ENCODE data around the gene LCN15.
"Not testable (repeated sequence)": the region's sequence is repeated elsewhere in the genome, so short reads cannot be mapped to it uniquely, and the experiment has no call there.

LCN15 gene

GRCh38 chr9:136775191-136775590 lies 10.9 kb upstream of the LCN15 start:
- DNase-seq (ENCODE audit: low read depth, low spot score) = no peak

- no peak for DNase-seq (ENCODE audit: low read depth, low spot score)
These were observed 10.2 kb upstream of the LCN15 start for GRCh38 chr9:136774416-136775045.

GRCh38 chr9:136773386-136774044 lies 9.2 kb upstream of the LCN15 start:
- DNase-seq (ENCODE audit: low read depth, low spot score) = no peak

DNA sequence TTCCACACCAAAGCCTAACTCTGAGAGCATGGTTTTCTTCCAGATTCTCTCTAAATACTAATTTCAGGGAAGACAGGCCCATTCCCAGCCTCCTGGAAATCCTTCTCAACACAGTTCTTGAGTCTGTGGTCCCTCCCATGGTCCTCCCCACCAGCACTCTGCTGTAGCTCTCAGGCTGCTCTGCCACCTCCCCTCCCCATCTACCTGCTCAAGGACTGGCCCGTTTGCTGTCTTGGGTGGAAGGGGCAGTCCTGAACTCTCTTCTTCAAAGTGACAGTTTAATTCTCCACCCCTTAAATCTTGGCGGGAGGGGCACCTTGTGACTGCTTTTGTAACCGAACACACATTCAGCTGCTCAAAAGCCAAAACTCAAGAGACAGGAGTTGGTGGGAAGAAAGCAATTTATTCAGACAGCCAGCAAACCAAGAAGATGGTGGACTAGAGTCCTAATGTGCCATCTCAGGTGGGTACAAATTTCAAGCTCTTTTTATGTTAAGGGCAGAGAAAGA lies 7.6 kb upstream of the LCN15 start:
- no peak for DNase-seq (ENCODE audit: low read depth, low spot score)

GRCh38 chr9:136769710-136770191 lies 5.4 kb upstream of the LCN15 start:
- no peak for DNase-seq (ENCODE audit: low read depth, low spot score)

DNA sequence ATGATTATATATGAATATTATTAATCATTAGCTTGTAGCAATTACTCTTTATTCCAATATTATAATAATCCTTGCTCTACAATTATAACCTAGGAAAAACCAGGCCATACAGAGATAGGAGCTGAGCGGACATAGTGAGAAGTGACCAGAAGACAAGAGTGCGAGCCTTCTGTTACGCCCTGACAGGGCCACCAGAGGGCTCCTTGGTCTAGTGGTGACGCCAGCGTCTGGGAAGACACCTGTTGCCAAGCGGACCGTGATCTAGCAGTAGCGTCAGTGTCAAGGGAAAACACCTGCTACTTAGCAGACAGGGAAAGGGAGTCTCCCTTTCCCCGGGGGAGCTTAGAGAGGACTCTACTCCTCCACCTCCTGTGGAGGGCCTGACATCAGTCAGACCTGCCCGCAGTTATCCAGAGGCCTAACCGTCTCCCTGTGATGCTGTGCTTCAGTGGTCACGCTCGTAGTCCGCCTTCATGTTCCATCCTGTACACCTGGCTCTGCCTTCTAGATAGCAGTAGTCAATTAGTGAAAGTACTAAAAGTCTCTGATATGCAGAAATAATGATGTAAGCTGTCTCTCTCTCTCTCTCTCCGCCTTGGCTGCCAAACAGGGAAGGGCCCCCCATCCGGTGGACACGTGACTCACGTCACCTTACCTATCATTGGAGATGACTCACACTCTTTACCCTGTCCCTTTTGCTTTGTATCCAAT lies 2.2 kb upstream of the LCN15 start:
- DNase-seq (ENCODE audit: low read depth, low spot score) = not testable (repeated sequence)

- not testable (repeated sequence) for DNase-seq (ENCODE audit: low read depth, low spot score)
These were observed 1.6 kb upstream of the LCN15 start for GRCh38 chr9:136765745-136766409.

DNA sequence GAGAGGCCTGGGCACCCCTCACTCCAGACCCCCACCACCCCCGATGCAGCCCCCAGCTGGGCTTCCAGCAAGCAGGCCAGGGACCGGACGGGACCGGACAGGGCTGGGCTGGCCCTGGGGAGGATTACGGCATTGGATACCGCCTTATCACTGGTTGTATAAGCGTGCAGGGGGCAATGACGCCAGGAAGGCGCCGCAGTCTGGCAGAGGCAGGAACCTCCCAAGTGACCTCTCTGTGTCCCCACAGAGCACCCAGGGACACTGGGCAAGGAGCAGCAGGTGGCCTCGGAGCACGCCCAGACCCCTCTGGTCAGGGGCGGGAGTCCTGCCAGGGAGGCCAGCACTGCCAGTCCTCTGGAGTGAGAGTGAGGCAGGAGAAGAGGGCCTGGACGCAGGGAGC lies 723 bp upstream of the LCN15 start:
- no peak for DNase-seq (ENCODE audit: low read depth, low spot score)

DNA sequence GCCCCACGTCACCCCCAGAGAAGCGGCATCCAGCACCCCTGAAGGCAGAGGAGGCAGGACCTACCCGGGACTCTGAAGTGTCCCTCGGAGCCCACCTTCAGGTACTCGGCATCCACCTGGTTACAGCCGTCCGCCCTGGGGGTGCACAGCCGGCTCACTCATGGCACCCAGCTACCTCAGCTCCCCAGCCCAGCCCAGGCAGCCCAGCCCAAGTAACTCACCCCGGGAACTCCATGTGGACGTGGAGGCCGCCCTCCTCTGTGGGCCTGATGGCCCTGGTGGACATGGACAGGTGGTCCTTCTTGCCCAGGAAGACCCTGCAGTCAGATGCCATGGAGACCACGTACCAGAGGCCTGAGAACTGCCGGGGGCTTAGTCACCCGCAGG lies 676 bp downstream of the LCN15 start:
- no peak for DNase-seq (ENCODE audit: low read depth, low spot score)

- no peak for DNase-seq (ENCODE audit: low read depth, low spot score)
These were observed 1.2 kb downstream of the LCN15 start for GRCh38 chr9:136762915-136763648.

DNA sequence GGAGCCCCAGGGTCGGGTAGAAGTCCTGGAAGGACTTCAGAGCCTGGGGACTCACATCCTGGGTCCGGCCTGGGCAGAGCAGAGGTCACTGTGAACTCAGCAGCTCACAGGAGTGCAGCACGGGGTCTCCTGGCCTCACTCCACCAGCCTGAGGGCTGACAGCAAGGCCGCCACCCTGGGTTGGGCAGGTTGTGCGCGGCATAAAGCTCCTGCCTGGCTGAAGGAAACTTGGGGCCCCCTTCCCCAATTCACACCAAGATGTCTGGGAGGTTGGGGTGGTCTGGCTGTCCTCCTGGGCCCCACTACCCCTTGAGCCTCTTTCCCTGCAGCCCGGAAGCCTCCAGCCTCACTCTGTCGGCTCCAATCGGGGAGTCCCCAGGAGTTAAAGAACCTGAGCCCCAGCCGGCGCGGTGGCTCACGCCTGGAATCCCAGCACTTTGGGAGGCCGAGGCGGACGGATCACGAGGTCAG lies 2.1 kb downstream of the LCN15 start:
- DNase-seq (ENCODE audit: low read depth, low spot score) = no peak

DNA sequence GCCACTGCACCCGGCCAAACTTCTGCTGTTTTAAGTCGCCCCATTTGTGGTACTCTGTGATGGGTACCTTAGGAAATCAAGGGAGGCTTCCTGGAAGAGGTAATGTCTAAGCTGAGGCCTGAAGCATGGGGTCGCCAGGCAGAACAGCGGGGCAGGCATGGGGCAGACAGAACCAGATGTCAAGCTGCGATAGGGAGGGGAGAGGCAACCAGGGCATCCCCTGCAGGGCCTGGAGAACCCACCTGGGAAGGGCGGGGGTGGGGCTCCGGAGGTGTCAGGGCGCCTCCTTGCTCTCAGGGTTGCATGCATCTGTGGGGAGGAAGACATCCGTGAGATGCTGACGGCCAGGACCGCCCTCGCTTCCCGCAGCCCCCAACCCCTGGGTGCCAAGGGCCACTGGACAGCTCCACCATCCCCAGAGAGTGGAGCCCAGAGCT lies 2.8 kb downstream of the LCN15 start:
- DNase-seq (ENCODE audit: low read depth, low spot score) = no peak

DNA sequence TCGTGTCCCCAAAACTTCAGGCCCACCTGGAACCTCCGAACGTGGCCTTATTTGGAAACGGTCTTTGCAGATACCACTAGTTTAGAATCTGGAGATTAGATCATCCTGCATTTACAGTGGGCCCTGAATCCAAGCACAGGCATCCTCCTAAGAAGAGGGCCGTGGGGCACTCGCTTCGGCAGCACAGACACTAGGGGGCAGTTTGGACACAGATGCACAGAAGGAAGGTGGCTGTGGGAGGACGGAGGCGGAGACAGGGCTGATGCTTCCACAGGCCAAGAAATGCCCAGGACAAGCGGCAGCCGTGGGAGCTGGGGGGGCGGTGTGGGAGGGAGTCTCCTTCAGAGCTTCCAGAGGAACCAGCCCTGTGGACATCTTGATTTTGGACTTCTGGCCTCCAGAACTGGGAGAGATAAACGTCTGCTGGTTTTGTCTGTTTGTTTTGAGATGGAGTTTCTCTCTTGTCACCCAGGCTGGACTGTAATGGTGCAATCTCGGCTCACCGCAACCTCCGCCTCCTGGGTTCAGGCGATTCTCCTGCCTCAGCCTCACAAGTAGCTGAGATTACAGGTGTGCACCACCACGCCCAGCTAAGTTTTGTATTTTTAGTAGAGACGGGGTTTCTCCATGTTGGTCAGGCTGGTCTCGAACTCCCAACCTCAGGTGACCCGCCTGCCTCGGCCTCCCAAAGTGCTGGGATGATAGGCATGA lies 3.3 kb downstream of the LCN15 start:
- not testable (repeated sequence) for DNase-seq (ENCODE audit: low read depth, low spot score)

DNA sequence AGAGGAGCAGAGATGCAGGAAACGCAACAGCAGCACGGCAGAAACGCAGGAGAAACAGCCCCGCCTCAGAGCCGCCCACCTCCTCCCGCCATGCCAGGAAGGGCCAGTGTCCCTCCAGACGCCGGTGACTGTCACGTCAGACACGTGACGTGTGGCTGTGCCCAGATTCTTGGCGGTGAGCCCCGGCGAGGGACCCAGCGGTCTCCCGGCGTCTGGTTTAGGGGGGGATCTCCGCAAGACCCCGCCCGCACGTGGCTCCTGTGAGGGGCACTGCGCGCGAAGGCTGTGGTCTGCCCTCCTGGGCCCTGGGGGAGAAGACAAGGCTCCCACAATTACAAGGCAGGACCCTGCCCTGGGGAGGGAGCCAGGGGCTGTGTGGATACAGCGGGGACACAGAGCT lies 3.9 kb downstream of the LCN15 start:
- DNase-seq (ENCODE audit: low read depth, low spot score) = no peak

- no peak for DNase-seq (ENCODE audit: low read depth, low spot score)
These were observed 4.6 kb downstream of the LCN15 start for GRCh38 chr9:136759436-136760325.

DNA sequence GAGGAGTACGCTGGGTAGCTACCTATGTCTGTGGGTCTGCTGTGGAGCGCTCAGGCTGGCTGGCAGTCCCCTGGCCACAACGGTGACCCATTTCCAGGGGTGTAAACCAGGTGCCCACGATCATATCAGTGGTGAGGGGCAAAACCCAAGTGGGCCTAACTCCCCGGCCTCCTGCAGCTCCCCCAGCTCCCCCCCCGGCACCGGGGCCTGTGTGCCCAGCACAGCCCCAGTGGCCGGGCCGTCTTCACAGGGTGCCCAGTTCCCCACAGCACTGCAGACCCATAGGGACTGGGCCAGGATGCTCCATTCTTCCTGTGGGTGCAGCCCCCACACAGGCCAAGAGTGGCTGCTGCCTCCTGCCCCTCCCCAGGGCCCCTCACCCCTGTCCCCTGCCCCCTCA lies 5.3 kb downstream of the LCN15 start:
- no peak for DNase-seq (ENCODE audit: low read depth, low spot score)

DNA sequence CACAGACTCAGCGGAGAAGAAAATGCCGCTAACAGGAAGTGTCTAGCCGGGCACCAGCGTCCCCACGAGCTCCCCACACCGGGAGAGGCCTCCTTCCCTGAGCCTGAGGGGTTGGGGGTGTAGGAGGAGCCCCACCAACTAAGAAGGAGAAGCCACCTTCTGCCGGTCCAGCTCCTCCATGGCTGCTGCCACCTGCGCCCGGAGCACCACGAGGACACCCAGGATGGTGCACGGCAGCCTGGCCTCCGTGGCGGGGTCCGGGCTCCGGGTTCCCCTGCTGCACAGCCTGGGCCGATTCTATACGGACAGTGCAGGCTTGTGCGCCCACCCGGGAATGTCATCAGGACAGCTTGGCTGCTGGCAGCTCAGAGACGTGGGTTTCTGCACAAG lies 6.6 kb downstream of the LCN15 start:
- no peak for DNase-seq (ENCODE audit: low read depth, low spot score)

GRCh38 chr9:136757328-136757727 lies 7.0 kb downstream of the LCN15 start:
- DNase-seq (ENCODE audit: low read depth, low spot score) = no peak

DNA sequence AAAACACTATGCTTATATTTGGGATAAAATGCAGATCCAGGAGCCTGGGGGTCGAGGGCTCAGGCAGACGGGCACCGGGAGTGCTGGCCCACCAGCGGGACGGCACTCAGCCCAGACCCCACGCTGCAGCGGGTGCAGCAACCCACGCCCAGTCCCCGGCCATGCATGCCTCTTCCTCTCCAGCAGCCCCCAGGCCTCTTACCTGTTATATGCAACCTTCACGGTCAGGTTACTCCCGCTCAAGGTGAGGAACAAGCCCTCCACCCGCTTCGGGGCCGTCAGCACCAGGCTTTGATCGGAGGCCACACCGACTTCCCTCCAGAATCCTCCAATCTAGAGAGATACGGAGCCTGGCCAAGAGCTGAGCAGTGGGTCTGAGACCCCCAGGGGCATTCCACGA lies 7.5 kb downstream of the LCN15 start:
- no peak for DNase-seq (ENCODE audit: low read depth, low spot score)

GRCh38 chr9:136756134-136756438 lies 8.2 kb downstream of the LCN15 start:
- DNase-seq (ENCODE audit: low read depth, low spot score) = no peak
